Measurements from ENCODE around the gene USH2A. TPM values are rescaled to one million over a fixed set of nuclear protein-coding genes. Genes with fewer than 3 reads are reported as not detected.

USH2A gene
- total RNA-seq, 2 experiments from 2014 or later: not detected

DNA sequence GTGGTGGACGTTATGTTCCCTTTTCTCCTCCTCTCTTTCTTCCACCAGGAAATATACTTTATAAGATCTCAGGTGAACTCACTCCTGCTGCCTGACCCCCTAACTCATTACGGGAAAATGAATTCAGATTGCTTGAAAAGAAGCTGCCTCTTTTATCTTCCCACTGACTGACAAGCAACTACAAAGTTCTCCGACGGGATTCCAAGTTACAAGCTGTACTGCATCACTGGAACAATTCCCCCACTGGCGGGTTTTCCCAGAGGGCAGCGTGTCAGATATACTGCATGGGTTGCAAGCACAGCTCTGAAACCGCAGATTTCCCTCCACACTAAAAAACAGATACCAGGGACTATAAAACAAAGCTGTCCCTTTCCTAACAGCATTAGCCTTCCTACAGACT, 465.6 kb downstream of the USH2A start:
- Mint-ChIP-seq H3K36me3 (ENCODE audit: low read depth) (no peaks in the 10 kb centered on the region), H3K4me3 (no peak overlapping the region), H3K27me3 (no peaks in the 10 kb centered on the region), H3K4me1 (ENCODE audit: low read depth) (no peaks in the 10 kb centered on the region), H3K9me3 (no peaks in the 10 kb centered on the region), H3K27ac (no peak overlapping the region)
- ChIA-PET CTCF (no interaction called here), POLR2A (no interaction called here)
- DNase-seq (no peak), ATAC-seq (no peak)
- intact Hi-C loops (cut with micrococcal nuclease): no loop called here
- TF ChIP-seq, protein P1, sequence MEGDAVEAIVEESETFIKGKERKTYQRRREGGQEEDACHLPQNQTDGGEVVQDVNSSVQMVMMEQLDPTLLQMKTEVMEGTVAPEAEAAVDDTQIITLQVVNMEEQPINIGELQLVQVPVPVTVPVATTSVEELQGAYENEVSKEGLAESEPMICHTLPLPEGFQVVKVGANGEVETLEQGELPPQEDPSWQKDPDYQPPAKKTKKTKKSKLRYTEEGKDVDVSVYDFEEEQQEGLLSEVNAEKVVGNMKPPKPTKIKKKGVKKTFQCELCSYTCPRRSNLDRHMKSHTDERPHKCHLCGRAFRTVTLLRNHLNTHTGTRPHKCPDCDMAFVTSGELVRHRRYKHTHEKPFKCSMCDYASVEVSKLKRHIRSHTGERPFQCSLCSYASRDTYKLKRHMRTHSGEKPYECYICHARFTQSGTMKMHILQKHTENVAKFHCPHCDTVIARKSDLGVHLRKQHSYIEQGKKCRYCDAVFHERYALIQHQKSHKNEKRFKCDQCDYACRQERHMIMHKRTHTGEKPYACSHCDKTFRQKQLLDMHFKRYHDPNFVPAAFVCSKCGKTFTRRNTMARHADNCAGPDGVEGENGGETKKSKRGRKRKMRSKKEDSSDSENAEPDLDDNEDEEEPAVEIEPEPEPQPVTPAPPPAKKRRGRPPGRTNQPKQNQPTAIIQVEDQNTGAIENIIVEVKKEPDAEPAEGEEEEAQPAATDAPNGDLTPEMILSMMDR (IDR thresholded peaks at IDR 0.05): no peak

DNA sequence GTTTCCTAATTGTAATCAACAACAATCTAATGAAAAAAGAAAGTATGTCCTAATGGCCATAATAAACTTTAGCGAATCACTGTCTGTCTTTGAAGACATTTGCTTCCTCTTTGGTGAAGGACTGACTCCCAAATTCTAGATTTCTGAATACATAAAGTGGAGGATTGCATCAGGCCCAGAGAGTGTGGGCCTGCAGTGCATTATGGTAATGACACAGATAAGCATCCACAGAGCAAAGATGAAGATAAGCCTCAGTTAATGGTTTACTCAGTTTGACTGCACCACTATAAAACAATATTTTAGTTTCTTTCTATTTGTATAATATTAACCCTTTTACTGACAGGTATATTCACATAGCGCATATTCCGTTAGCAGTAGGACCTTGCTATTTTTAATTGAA, 490.7 kb downstream of the USH2A start:
- H3K36me3 Mint-ChIP-seq (ENCODE audit: low read depth): no peaks in the 10 kb centered on the region
- ATAC-seq (no peak), DNase-seq (no peak)
- no peak overlapping the region for H3K27ac Mint-ChIP-seq
- H3K27me3 Mint-ChIP-seq: no peaks in the 10 kb centered on the region
- H3K4me1 Mint-ChIP-seq (ENCODE audit: low read depth): no peaks in the 10 kb centered on the region
- ChIA-PET POLR2A (no interaction called here), CTCF (no interaction called here)
- intact Hi-C loops (cut with micrococcal nuclease): no loop called here
- no peaks in the 10 kb centered on the region for H3K9me3 Mint-ChIP-seq
- TF ChIP-seq, protein P1 (IDR thresholded peaks at IDR 0.05): no peak
- H3K4me3 Mint-ChIP-seq: no peak overlapping the region

DNA sequence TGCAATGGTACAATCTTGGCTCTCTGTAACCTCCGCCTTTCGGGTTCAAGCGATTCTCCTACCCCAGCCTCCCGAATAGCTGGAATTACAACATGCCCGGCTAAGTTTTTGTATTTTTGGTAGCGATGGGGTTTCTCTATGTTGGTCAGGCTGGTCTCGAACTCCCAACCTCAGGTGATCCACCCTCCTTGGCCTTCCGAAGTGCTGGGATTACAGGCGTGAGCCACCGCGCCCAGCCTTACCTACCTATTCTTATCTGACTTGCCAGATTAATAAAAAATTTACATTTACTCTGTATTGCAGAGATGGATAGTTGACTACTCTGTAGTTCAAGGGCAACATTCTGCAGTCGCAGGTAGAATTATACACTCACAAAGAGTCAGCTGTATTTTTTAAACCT, 496.6 kb downstream of the USH2A start:
- Mint-ChIP-seq H3K4me3 (no peak overlapping the region), H3K27ac (no peak overlapping the region), H3K4me1 (ENCODE audit: low read depth) (no peaks in the 10 kb centered on the region), H3K9me3 (peaks cover 2% of the 10 kb centered on the region), H3K27me3 (no peaks in the 10 kb centered on the region), H3K36me3 (ENCODE audit: low read depth) (no peaks in the 10 kb centered on the region)
- DNase-seq (no peak), ATAC-seq (no peak)
- TF ChIP-seq, protein P1 (IDR thresholded peaks at IDR 0.05): no peak
- POLR2A ChIA-PET: no interaction called here
- CTCF ChIA-PET: no interaction called here
- intact Hi-C loops (cut with micrococcal nuclease): no loop called here

DNA sequence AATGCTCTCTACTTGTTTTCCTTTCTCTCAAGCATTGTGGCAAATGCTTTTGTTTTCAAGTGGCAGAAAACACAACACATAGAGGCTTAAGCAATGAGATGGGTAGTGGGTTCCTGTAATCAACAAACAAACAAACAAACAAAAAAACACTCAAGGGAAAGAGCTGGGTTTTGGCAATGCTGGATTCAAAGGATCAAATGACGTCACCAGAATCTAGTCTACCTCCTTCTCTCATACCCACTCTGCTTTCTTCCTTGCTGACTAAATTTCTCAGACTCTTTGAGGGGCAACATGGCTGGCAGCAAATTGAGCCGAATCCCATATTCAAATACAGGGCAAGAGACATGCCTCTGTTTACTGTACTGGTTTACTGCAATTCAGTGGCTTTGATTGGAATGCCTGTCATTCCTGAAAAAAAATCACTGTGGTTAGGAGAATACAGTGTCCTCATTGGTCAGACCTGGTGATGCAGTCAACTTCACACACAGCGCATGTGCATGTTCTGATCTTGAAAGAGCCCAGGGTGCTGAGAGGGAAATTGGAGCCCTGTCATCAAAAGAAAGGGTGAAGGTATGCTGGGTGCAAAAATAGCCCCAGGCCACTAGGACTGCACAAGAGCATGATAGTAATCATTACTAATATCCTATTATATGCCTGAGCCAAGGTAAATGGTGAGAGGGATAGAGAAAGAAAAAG, 500.0 kb downstream of the USH2A start:
- intact Hi-C loops (cut with micrococcal nuclease): no loop called here
- POLR2A ChIA-PET: no interaction called here
- no peaks in the 10 kb centered on the region for H3K27me3 Mint-ChIP-seq
- H3K4me3 Mint-ChIP-seq: no peak overlapping the region
- DNase-seq (no peak), ATAC-seq (no peak)
- H3K27ac Mint-ChIP-seq: no peak overlapping the region
- CTCF ChIA-PET: no interaction called here
- no peaks in the 10 kb centered on the region for H3K4me1 Mint-ChIP-seq (ENCODE audit: low read depth)
- TF ChIP-seq, protein P1 (IDR thresholded peaks at IDR 0.05): no peak
- H3K36me3 Mint-ChIP-seq (ENCODE audit: low read depth): no peaks in the 10 kb centered on the region
- H3K9me3 Mint-ChIP-seq: peaks cover 2% of the 10 kb centered on the region

DNA sequence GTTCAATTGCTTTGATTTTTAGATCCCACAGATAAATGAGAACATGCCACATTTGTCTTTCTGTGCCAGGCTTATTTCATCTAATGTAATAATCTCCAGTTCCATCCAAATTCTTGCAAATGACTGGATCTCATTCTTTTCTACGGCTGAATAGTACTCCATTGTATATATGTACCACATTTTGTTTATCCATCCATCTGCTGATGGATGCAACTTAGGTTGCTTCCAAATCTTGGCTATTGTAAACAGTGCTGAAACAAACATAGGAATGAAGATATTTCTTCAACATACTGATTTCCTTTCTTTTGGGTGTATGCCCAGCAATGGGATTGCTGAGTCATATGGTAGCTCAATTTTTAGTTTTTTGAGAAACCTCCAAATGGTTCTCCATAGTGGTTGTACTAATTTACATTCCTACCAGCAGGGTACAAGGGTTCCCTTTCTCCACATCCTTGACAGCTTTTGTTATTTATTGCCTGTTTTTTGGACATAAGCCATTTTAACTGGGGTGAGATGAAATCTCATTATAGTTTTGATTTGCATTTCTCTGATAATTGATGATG, 511.8 kb downstream of the USH2A start:
- no peak for ATAC-seq
- intact Hi-C loops (cut with micrococcal nuclease): no loop called here
- Mint-ChIP-seq H3K36me3 (ENCODE audit: low read depth) (no peaks in the 10 kb centered on the region), H3K4me1 (ENCODE audit: low read depth) (no peaks in the 10 kb centered on the region), H3K27me3 (no peaks in the 10 kb centered on the region), H3K27ac (no peak overlapping the region), H3K4me3 (no peak overlapping the region), H3K9me3 (peaks cover 19% of the 10 kb centered on the region)
- POLR2A ChIA-PET: no interaction called here
- CTCF ChIA-PET: no interaction called here
- DNase-seq: no peak
- TF ChIP-seq, protein P1 (IDR thresholded peaks at IDR 0.05): no peak
